ENCODE results near the gene GRAP2. TPM values are rescaled to one million over a fixed set of nuclear protein-coding genes. Genes with fewer than 3 reads are reported as not detected.

GRAP2 gene
- total and polyA plus RNA-seq, 2 of the 8 experiments (the other 6 are each of a cell fraction or from before 2014, with no cell fraction given): 0.08 TPM; not detected in 1

GRCh38 chr22:39927544-39927943 is 26.7 kb downstream of the GRAP2 start (continued):
- TF ChIP-seq CHD7 (IDR thresholded peaks at IDR 0.05; ENCODE audit: insufficient replicate concordance, low read length) (no peak), SIX5 (IDR thresholded peaks at IDR 0.05; ENCODE audit: low read depth, low read length) (no peak)

Data from H1 (cell line).